Esophagus muscularis mucosa (tissue), 4 donors: Measurements from ENCODE around the gene CBR3. TPM values are rescaled to one million over a fixed set of nuclear protein-coding genes. Genes with fewer than 3 reads are reported as not detected.

Experiments used
- DNase-seq: peaks from one replicate; pipeline ENCODE4 v3.0.0-alpha.2; 2017; ENCODE audit errors: extremely low spot score
- H3K27ac ChIP-seq, 4 donors: fragments of 200-600 bp; sonication (generic); replicated peaks in 1 of 4; 1 replicate in 3 of 4; 2 replicates in 1 of 4; pipeline ENCODE4 v1.5.1; 2016 to 2019; ENCODE audit warnings: mild to moderate bottlenecking in 1 of 4
- H3K27me3 ChIP-seq, 4 donors: fragments of 200-600 bp; sonication (generic); one replicate each; pipeline versions ENCODE4 v1.5.1 to v1.6.0; 2016 to 2019
- H3K36me3 ChIP-seq, 4 donors: fragments of 200-600 bp; sonication (generic); one replicate each; pipeline ENCODE4 v1.5.1; 2016 to 2019
- H3K4me1 ChIP-seq, 4 donors: fragments of 200-600 bp; sonication (generic); one replicate each; pipeline ENCODE4 v1.5.1; 2016 to 2019
- H3K4me3 ChIP-seq, 4 donors: fragments of 200-600 bp; sonication (generic); 1 replicate in 2 of 4; 2 replicates in 2 of 4; pipeline ENCODE4 v1.5.1; 2016 to 2019; ENCODE audit warnings: mild to moderate bottlenecking in 4 of 4, moderate library complexity in 1 of 4
- H3K9me3 ChIP-seq, 4 donors: fragments of 200-600 bp; sonication (generic); 1 replicate in 3 of 4; 2 replicates in 1 of 4; pipeline ENCODE4 v1.5.1; 2016 to 2019
- CTCF ChIP-seq, 3 experiments: fragments of 200-600 bp in 2 of 3; fragments of 450-650 bp in 1 of 3; sonication (generic) in 2 of 3; IDR thresholded peaks; one replicate each; pipeline ENCODE4 v1.5.1; 2017 to 2019; ENCODE audit warnings: antibody characterized with exemption in 3 of 3, mild to moderate bottlenecking in 2 of 3, moderate library complexity in 1 of 3
- EP300 ChIP-seq: sonication (generic); formaldehyde crosslinking; IDR thresholded peaks from one replicate; pipeline ENCODE4 v1.6.1; 2017; ENCODE audit warnings: antibody characterized with exemption
- POLR2A ChIP-seq: fragments of 450-650 bp; IDR thresholded peaks from one replicate; pipeline ENCODE4 v1.6.1; 2017; ENCODE audit warnings: antibody characterized with exemption, moderate library complexity, mild to moderate bottlenecking, low read depth
- POLR2AphosphoS5 ChIP-seq, 2 donors: sonication (generic); formaldehyde crosslinking; IDR thresholded peaks; one replicate each; pipeline ENCODE4 v1.6.1; 2017; ENCODE audit warnings: antibody characterized with exemption in 2 of 2
- WGBS: methylation state at CpG from one replicate; pipeline ENCODE4 v1.1.5; 2018; 5-methylcytosine and 5-hydroxymethylcytosine counted together
- intact Hi-C: fragments of 100-400 bp; cut with DNase I; formaldehyde crosslinking; loops from one replicate; pipeline ENCODE4 v1.15.1; 2023
- total RNA-seq, 4 donors: library from RNA; depleted of rRNA; stranded (reverse); fragments of >200 nt; gene quantifications; one replicate each; pipeline versions ENCODE4 v1.1.0 to v1.2.1, GENCODE V29; 2016

CBR3 gene
- total RNA-seq, 4 donors from 2014 or later, result 11.4 to 18.5 (median 14.0) TPM

DNA sequence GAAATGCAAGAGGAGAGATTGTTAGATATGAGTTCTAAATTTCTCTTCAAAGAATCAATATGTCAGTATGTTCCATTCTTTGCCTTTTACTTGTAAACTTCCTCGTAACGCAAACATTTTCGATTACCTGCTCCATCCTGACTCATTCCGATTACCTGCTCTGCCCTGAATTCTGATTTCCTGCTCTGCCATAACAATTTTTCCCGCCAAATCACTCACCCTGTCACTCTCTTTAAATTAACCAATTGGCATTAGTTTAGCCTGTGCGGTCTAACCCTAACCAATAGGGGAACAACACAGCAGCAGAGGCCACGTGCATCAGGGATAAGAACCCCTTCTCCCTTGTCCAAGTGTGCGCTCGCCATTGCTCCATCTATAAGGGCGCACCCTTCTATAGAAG, 25.0 kb upstream of the CBR3 start:
- Histone ChIP-seq H3K36me3 (no peaks in the 10 kb centered on the region), H3K4me1 (peaks cover 3 to 19% (median 15%) of the 10 kb centered on the region in 4 donors), H3K9me3 (no peaks in the 10 kb centered on the region), H3K27me3 (peaks cover 0 to 7% (median 0%) of the 10 kb centered on the region in 4 donors), H3K27ac (no peak overlapping the region), H3K4me3 (no peak overlapping the region)
- intact Hi-C loops, result loop anchor here (5.0 kb wide), 1 partner anchor 38 kb away; the partner anchor contains the start of gene CBR1
- WGBS, result 93% methylated on average over 10 of the region's 10 CpGs
- DNase-seq, result no peak
- TF ChIP-seq POLR2AphosphoS5 (IDR thresholded peaks at IDR 0.05), result no peak
- no peak for TF ChIP-seq EP300
- TF ChIP-seq POLR2A, result no peak
- no peak for TF ChIP-seq CTCF (IDR thresholded peaks at IDR 0.05)

GRCh38 chr21:36111238-36111637, 23.6 kb upstream of the CBR3 start:
- Histone ChIP-seq H3K36me3 (no peaks in the 10 kb centered on the region), H3K27me3 (no peaks in the 10 kb centered on the region), H3K4me3 (no peak overlapping the region), H3K4me1 (peaks cover 3 to 16% (median 12%) of the 10 kb centered on the region in 4 donors), H3K9me3 (no peaks in the 10 kb centered on the region), H3K27ac (no peak overlapping the region)
- 90% methylated on average over 8 of the region's 8 CpGs for WGBS
- intact Hi-C loops, result loop anchor here (5.0 kb wide), 1 partner anchor 39 kb away; the partner anchor contains the start of gene CBR1
- no peak for TF ChIP-seq POLR2A
- TF ChIP-seq CTCF (IDR thresholded peaks at IDR 0.05), result no peak
- TF ChIP-seq POLR2AphosphoS5 (IDR thresholded peaks at IDR 0.05), result no peak
- no peak for TF ChIP-seq EP300
- DNase-seq, result no peak

GRCh38 chr21:36113647-36114428, 21.0 kb upstream of the CBR3 start:
- intact Hi-C loops, result loop anchor here (5.0 kb wide), 1 partner anchor 42 kb away; the partner anchor contains the start of gene CBR1
- no peaks in the 10 kb centered on the region for H3K9me3 ChIP-seq
- no peak overlapping the region for H3K4me3 ChIP-seq
- peaks cover 3 to 16% (median 12%) of the 10 kb centered on the region in 4 donors for H3K4me1 ChIP-seq
- no peak overlapping the region for H3K27ac ChIP-seq
- H3K36me3 ChIP-seq, result no peaks in the 10 kb centered on the region
- no peak for TF ChIP-seq POLR2AphosphoS5 (IDR thresholded peaks at IDR 0.05)
- no peak for TF ChIP-seq EP300
- TF ChIP-seq POLR2A, result no peak
- no peak for TF ChIP-seq CTCF (IDR thresholded peaks at IDR 0.05)
- H3K27me3 ChIP-seq, result no peaks in the 10 kb centered on the region
- WGBS, result 78% methylated on average over 17 of the region's 17 CpGs
- DNase-seq, result no peak

GRCh38 chr21:36115138-36115730, 19.6 kb upstream of the CBR3 start:
- intact Hi-C loops, result no loop called here
- Histone ChIP-seq H3K4me3 (no peak overlapping the region), H3K27me3 (no peaks in the 10 kb centered on the region), H3K9me3 (no peaks in the 10 kb centered on the region), H3K27ac (no peak overlapping the region), H3K36me3 (no peaks in the 10 kb centered on the region), H3K4me1 (peaks cover 3 to 16% (median 12%) of the 10 kb centered on the region in 4 donors)
- no peak for DNase-seq
- WGBS, result 89% methylated on average over 6 of the region's 6 CpGs
- no peak for TF ChIP-seq CTCF (IDR thresholded peaks at IDR 0.05)
- TF ChIP-seq EP300, result no peak
- no peak for TF ChIP-seq POLR2AphosphoS5 (IDR thresholded peaks at IDR 0.05)
- no peak for TF ChIP-seq POLR2A
